ENCODE measurements around the gene ISCU.

DNA sequence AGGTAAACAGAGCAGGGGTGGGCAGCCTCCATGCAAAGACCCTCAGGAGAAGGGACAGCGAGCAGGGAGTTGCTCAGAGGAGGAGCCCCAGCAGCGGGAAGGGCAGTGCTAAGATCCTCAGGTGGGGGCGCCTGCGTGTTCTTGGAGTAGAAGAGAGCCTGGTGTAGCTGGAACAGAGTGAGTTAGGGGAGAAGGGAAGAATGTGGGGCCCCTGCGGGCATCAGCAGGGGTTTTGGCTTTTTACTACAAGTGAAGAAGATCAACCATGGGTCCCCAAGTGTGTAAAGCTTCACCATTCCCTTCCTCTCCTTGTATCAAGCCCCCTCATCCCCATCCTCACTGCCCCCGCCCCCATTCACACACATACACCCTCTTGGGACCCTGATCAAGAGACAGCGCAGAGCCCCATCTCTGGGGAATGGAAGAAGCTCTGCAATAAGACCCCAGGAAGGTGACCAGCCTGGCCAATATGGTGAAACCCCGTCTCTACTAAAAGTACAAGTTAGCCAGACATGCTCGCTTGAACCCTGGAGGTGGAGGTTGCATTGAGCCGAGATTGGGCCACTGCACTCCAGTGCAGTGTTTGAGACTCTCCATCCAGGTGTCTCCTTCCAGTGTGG is 45.7 kb downstream of the ISCU start:
- TF ChIP-seq, protein P1, sequence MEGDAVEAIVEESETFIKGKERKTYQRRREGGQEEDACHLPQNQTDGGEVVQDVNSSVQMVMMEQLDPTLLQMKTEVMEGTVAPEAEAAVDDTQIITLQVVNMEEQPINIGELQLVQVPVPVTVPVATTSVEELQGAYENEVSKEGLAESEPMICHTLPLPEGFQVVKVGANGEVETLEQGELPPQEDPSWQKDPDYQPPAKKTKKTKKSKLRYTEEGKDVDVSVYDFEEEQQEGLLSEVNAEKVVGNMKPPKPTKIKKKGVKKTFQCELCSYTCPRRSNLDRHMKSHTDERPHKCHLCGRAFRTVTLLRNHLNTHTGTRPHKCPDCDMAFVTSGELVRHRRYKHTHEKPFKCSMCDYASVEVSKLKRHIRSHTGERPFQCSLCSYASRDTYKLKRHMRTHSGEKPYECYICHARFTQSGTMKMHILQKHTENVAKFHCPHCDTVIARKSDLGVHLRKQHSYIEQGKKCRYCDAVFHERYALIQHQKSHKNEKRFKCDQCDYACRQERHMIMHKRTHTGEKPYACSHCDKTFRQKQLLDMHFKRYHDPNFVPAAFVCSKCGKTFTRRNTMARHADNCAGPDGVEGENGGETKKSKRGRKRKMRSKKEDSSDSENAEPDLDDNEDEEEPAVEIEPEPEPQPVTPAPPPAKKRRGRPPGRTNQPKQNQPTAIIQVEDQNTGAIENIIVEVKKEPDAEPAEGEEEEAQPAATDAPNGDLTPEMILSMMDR (IDR thresholded peaks at IDR 0.05), result no peak
- TF ChIP-seq POLR2AphosphoS5 (IDR thresholded peaks at IDR 0.05), result no peak
